ENCODE measurements around the gene TIPIN. TPM values are rescaled to one million over a fixed set of nuclear protein-coding genes. Genes with fewer than 3 reads are reported as not detected.

Gene TIPIN
- total and polyA plus RNA-seq, 2 of the 8 experiments (the other 6 are each of a cell fraction or from before 2014, with no cell fraction given): 8.5 to 24.7 TPM

DNA sequence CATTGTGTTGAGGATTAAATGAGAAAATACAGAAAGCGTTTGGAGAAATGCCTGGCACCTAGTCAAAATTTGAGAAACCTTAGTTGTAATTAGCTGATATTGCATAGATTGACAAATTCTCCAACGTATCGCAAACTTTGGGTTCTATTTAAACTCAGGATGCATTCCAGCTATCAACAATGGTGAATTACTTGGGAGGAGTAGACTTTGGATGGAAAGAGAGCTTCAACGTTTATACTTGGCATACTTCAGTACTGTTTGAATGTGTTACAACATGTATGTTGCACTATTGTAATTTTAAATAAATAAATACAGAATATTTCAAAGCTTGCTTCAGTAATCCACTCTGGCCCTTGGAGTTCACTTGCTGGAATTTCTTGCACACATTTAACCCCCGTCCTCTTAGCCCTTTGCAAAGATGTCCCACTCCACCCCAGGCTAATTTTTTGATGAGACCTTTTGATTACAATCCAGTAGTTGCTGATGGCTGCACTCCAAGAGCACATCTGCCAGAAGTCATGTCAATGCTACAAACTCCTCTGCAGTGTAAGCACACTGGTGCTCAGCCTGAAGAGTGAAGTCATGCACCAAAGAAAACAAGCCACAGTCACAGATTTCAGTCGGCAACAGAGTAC is 67.8 kb downstream of the TIPIN start:
- Histone ChIP-seq H3K4ac (replicated peaks; ENCODE audit: insufficient read length, low read depth, low read length) (no peak overlapping the region), H3K14ac (ENCODE audit: insufficient read length) (no peak overlapping the region), H3K79me1 (ENCODE audit: low read depth, low read length) (no peaks in the 10 kb centered on the region), H3K18ac (ENCODE audit: extremely low read depth, low read length) (no peak overlapping the region), H2BK120ac (replicated peaks; ENCODE audit: low read depth, low read length) (no peak overlapping the region), H2BK15ac (ENCODE audit: low read length) (no peak overlapping the region), H4K20me1 (replicated peaks in 1 of 2; ENCODE audit: control insufficient read depth in 1 of 2, insufficient read depth in 2 of 2, low read length in 2 of 2) (no peaks in the 10 kb centered on the region), H3K9ac (replicated peaks in 1 of 4; ENCODE audit: extremely low read depth in 1 of 4, low read depth in 3 of 4, low read length in 3 of 4) (no peak overlapping the region; a peak in 1 of 7 replicates), H2AFZ (ENCODE audit: low read length) (no peak overlapping the region), H3K36me3 (ENCODE audit: control insufficient read depth in 2 of 4, insufficient read depth in 4 of 4, low read length in 3 of 4) (no peaks in the 10 kb centered on the region), H3K4me3 (ENCODE audit: extremely low read depth in 1 of 4, insufficient read depth in 2 of 4, low read depth in 3 of 4, low read length in 4 of 4) (no peak overlapping the region), H2BK5ac (ENCODE audit: low read depth, low read length) (no peak overlapping the region), H2BK20ac (ENCODE audit: low read length) (no peak overlapping the region), H3K56ac (replicated peaks; ENCODE audit: insufficient read length, low read depth, low read length) (no peak overlapping the region), H2AK5ac (ENCODE audit: low read depth, low read length) (0 out of 2 replicates have a peak overlapping the region, but pooled peaks have one; percentile 41), H3K79me2 (ENCODE audit: control insufficient read depth in 1 of 2, insufficient read depth in 2 of 2, low read length in 2 of 2) (no peaks in the 10 kb centered on the region), H2BK12ac (ENCODE audit: low read depth, low read length) (no peak overlapping the region), H3K9me3 (ENCODE audit: insufficient read depth in 2 of 2, low read depth in 1 of 2, low read length in 1 of 2) (no peaks in the 10 kb centered on the region), H3K23me2 (ENCODE audit: low read depth, low read length) (no peaks in the 10 kb centered on the region; the same call in 1 of the 2 replicates), H4K5ac (ENCODE audit: insufficient read length, low read depth, low read length) (no peak overlapping the region), H3K27ac (ENCODE audit: low read depth, low read length) (no peak overlapping the region), H4K8ac (ENCODE audit: extremely low read depth, insufficient read depth, low read length) (no peak overlapping the region), H3K27me3 (replicated peaks in 1 of 4; ENCODE audit: control insufficient read depth in 3 of 4, extremely low read depth in 1 of 4, insufficient read depth in 3 of 4, low read length in 3 of 4) (no peaks in the 10 kb centered on the region), H3K4me2 (ENCODE audit: insufficient read depth in 1 of 2, low read depth in 2 of 2, low read length in 2 of 2) (no peak overlapping the region), H4K91ac (replicated peaks; ENCODE audit: insufficient read length, low read length) (no peak overlapping the region), H3K4me1 (replicated peaks in 1 of 4; ENCODE audit: control insufficient read depth in 3 of 4, insufficient read depth in 4 of 4, low read length in 3 of 4) (0 out of 7 replicates have a peak, but pooled peaks cover 0 to 3% (median 0%) of the 10 kb centered on the region in 4 experiments), H3K23ac (ENCODE audit: insufficient read length) (no peak overlapping the region)
- FAIRE-seq: no peak
- POLR2A ChIA-PET (ENCODE audit: partially characterized antibody): no interaction called here
- CTCF ChIA-PET (ENCODE audit: partially characterized antibody): interaction anchor here (0.7 to 3.3 kb wide), 27 partner anchors 10 to 682 kb away, joined by 3 to 17 read pairs (median 4); partner anchors contain the start of gene SNAPC5
- 84% methylated on average over 6 of the region's 6 CpGs; no CpG with 5 or more reads in 1 of the 2 experiments for WGBS, 2 experiments (ENCODE audit: extremely low coverage in 1 of 2, insufficient coverage in 1 of 2, insufficient read length in 1 of 2, insufficient replicate concordance in 2 of 2, low coverage in 1 of 2, low lambda C conversion rate in 2 of 2, missing lambda C conversion rate in 1 of 2)
- no peak for DNase-seq (ENCODE audit: low read depth in 1 of 2, low spot score in 2 of 2)
- TF ChIP-seq SIX5 (IDR thresholded peaks at IDR 0.05; ENCODE audit: low read depth, low read length): no peak
